Peyer's patch (tissue), 4 donors: ENCODE results near the gene CDH11.

Source experiments
- CTCF ChIP-seq, 6 experiments: fragments of 450-650 bp in 4 of 6; fragments of 200-600 bp in 2 of 6; sonication (generic) in 1 of 6; IDR thresholded peaks; one replicate each; pipeline ENCODE4 v1.5.1; 2017 to 2019; ENCODE audit warnings: antibody characterized with exemption in 6 of 6, mild to moderate bottlenecking in 3 of 6, moderate library complexity in 1 of 6
- POLR2A ChIP-seq, 2 donors: fragments of 450-650 bp; IDR thresholded peaks; one replicate each; pipeline ENCODE4 v1.5.1; 2017; ENCODE audit warnings: antibody characterized with exemption in 2 of 2, mild to moderate bottlenecking in 2 of 2, moderate library complexity in 2 of 2

DNA sequence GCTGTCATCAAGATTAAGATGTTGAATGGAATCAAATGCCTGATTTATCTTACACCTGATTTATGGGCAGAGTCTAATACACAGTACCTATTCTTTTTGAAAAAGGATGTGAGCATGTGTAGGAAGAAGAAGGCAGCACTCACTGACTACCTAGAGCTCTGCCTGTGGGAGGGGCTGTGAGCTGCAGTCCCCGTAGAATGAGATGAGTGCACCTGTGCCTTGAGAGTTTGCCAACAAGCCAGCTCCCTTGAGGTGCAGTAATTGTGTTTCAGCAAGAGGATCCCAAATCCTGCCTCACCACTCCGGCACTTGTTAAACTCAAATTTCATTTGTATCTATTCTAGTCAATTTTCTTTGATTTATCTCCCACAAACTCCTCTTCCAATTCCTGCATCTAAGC, 46.0 kb downstream of the CDH11 start:
- TF ChIP-seq CTCF (IDR thresholded peaks at IDR 0.05): no peak
- TF ChIP-seq POLR2A (IDR thresholded peaks at IDR 0.05): no peak
